ENCODE results near the gene IL21. TPM values are rescaled to one million over a fixed set of nuclear protein-coding genes. Genes with fewer than 3 reads are reported as not detected.

IL21 gene
- total RNA-seq, 1 donor from 2014 or later = 3.6 TPM

- DNase-seq (ENCODE audit: low spot score) = no peak
Observed at GRCh38 chr4:122633211-122633610, 12.3 kb upstream of the IL21 start.

GRCh38 chr4:122632396-122633143 lies 11.7 kb upstream of the IL21 start:
- DNase-seq (ENCODE audit: low spot score) = no peak

- no peak for DNase-seq (ENCODE audit: low spot score)
Observed at GRCh38 chr4:122625156-122625555, 4.3 kb upstream of the IL21 start.

DNA sequence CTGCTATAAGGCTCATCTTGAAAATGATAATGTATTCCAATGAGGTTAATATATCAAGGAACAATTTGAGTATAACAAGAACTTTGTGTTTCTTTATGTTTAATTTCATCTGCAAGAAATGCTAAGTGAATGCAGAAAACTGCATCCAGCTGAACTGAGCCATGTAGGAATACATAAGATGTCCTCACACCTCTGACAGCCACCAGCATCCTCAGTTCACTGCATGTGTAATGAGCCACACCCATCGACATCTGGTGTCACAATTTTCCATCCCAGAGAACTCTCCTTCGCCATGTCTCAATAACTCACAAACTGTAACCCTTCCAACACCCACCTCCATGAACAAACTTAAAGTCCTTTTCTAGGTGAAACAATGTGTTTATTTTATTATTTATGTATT lies 3.3 kb upstream of the IL21 start:
- no peak for DNase-seq (ENCODE audit: low spot score)

GRCh38 chr4:122623637-122624166 lies 2.8 kb upstream of the IL21 start:
- no peak for DNase-seq (ENCODE audit: low spot score)

DNA sequence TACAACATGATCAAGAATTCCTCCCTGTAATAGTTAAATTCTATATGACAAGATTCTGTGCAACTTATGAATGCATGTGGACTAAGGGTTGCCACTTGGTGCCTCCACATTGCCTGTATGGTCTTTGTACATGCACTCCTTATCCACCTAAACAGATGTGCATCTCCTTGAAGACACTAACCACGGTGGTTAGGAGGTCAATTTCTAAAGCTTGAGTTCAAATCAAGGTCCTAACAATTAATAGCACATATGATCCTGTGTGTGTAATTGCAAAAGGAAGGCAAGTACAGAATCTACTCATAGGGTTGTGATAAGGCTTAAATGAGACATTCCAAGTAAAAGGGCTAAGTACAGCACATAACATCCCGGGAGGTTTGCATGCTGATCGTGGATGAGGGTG lies 1.5 kb upstream of the IL21 start:
- no peak for DNase-seq (ENCODE audit: low spot score)

DNA sequence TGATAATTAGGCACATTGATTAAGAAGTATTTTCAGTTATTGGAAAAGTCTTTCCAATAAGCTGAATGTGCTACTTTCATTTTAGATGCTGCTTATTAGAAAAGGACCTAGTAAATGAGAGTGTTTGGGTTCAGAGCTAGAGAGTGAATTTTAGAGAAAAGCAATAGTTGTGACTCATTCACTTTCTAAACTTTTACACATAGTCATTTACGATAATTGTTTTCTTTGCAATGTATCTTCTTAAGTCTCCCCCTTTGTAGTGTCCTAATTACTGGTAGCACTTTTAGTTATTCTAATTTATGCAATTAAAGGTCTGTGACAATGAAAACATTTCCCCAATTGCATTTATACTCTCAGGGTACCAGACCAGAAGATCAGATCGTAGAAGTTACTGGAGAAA lies 1.3 kb downstream of the IL21 start:
- DNase-seq (ENCODE audit: low spot score) = no peak

DNA sequence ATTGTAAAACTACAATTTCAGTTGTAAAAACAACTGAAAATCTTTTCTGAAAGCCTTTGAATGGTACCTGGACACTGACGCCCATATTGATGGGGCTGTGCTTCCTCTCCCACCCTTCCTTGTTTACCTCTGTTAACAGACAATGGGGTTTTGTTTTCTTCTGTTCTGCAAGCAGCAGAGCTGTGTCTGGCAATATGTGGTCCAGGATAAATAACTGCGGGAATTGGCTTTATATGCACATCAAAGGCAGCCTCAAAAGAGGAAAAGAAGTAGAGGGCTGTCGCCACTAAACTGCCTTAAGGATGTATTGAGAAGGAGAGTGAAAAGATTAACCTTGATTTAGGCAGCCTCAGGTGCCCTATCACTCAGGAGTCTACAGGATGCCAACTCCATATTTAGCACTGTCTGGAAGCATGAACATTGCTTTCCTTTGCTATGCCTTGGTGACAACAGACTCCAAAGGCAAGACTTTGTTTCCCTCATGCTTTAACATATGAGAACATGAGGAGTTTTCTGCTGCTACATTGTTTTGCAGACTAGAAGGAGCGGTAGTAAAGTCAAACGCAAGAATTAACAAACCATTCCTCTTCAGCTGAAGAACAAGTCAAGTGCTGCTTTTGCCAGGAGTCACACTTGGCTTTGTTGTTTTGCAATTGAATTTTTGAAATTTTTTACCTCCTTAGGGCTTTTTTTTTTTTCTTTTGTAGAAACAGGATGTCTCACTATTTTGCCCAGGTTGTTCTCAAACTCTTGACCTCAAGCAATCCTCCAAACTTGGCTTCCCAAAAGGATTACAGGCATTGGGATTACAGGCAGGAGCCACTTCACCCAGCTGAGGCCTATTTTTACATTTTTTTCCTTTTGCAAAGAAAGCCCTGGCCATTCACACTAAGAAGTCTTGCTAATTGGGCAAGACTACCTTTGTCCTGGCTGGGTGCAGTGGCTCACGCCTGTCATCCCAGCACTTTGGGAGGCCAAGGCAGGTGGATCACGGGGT lies 3.0 kb downstream of the IL21 start:
- DNase-seq (ENCODE audit: low spot score) = no peak

DNA sequence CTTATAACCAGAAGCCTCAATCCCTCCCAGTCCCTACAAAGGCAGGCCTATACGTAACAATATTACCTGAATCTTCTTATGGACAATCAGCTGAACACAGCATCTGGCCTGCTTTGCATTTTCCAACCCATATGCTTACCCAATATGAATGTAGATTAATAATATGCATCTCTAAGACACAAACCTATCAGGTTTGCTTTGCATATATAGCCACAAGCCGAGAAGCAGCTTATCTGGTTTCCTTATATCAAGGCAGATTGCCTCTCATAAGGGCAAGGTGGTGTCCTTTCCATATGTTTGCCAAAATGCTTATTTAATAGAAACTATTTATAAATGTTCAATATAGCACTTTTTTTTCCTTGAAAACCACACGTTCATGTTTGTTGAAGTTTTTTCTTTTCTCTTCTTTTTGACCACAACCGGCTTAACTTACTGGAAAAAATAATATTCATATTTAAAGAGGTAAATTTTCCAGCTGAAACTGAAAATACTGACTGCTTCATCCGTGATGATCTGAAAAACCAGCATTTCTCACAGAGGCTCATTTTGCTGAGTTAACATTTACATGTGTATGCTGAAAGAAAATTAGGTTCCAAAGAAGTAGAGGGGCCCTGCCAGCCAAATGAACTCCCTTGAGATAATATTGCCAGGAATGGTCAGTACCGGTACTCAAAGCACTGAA lies 3.8 kb downstream of the IL21 start:
- DNase-seq (ENCODE audit: low spot score) = no peak

- DNase-seq (ENCODE audit: low spot score) = no peak
Observed at GRCh38 chr4:122614621-122615020, 6.2 kb downstream of the IL21 start.

- no peak for DNase-seq (ENCODE audit: low spot score)
Observed at GRCh38 chr4:122612540-122612939, 8.3 kb downstream of the IL21 start.

- DNase-seq (ENCODE audit: low spot score) = no peak
Observed at GRCh38 chr4:122606364-122607043, 14.4 kb downstream of the IL21 start.

- no peak for DNase-seq (ENCODE audit: low spot score)
Observed at GRCh38 chr4:122604146-122604545, 16.7 kb downstream of the IL21 start.

DNA sequence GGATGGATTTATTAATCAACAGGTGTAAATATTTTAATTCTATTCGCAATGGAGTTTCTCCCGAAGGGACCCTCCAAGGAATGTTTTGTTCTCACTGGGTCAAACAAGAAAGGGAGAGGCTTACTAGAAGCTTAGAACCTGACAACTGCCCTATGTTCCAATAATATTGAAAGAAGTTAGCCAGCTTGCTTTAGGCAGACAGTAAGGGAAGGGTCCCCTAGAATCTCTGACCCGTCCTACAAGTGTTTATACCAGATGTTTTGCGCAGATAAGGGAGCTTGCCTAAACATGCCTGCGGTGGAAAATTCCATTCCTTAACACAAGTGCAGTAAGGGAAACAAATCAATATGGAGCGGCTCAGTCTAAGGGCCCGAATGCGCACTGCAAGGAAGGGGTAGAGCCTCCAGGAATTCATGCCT lies 17.7 kb downstream of the IL21 start:
- peak; percentile 43 for DNase-seq (ENCODE audit: low spot score)

GRCh38 chr4:122602277-122603142 lies 18.4 kb downstream of the IL21 start:
- peak; percentile 57 for DNase-seq (ENCODE audit: low spot score)

GRCh38 chr4:122591196-122591595 lies 29.7 kb downstream of the IL21 start:
- DNase-seq (ENCODE audit: low spot score) = no peak

DNA sequence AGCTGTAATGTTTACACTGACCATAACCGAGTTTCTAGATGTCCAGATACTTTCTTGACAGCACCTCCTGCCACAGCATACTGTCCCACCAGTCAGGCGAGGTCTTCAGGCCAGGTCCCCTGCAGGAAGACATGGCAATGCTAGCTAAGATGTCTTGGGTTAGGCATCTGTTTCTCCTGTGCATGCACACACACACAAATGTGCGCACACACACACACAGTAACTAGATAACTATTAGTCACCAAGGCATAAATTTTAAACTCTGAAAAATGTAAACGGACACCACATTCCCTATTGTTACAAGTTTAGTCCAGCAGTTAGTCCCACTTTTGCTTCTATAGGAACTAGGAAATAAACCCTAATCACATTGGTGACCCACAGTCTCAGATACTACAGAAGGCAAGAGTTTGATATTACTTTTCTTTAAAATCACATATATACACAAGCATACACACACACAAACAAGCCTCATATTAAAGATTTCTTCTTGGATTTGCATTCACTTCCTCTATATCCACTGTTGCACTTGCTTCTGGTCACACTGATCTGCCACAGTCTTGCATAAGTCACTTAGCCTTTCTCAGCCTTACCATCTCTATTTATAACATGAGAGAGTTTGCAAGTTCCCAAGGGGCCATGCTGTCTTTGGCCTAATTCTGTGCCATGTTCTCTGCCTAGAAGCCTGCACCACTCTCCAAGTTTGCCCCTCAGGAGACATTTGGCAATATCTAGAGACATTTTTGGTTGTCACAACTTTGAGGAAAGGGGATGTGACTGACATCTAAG lies 32.2 kb downstream of the IL21 start:
- DNase-seq (ENCODE audit: low spot score) = no peak

- peak; percentile 78 for DNase-seq (ENCODE audit: low spot score)
Observed at GRCh38 chr4:122584519-122584918, 36.3 kb downstream of the IL21 start.

DNA sequence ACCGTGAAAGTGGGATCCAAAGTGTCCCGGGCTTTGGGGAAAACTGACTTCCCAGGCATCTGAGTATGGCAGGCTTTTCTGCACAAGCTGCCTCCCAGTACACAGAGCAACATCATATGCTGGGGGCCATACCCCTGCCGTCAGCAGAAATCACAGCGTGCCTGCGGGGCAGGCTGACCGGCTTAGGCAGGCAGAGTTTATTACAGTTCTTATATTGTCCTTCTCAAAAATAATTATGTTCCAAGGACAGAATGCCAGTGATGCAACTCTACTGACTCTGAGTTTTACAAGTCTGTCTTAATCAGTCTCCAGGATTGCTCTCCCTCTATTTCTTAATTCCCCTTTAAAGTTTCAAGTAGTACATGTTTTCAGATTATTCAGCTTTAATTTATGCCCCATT lies 37.0 kb downstream of the IL21 start:
- peak; percentile 49 for DNase-seq (ENCODE audit: low spot score)

All from umbilical cord (tissue), 2 donors.